HG03060 (cell line): Measurements from ENCODE around the gene ZNF326.

Experiments
- ATAC-seq: cut with Tn5 transposase; IDR thresholded peaks from one replicate; pipeline ENCODE4 v1.9.1; 2021; ENCODE audit warnings: low read depth, moderate number of reproducible peaks; ENCODE audit not compliant: unreplicated experiment

Gene ZNF326

GRCh38 chr1:89994805-89995597 is at the start of gene ZNF326:
Gene ZNF326, plus strand, starts transcription at chr1:89995110. Its CDS starts 148 bp downstream, at chr1:89995258.
- peak; percentile 67 for ATAC-seq

- peak; percentile 68 for ATAC-seq
Measured at GRCh38 chr1:89945852-89946476, 48.9 kb upstream of the ZNF326 start.

- no peak for ATAC-seq
Measured at GRCh38 chr1:89946532-89946931, 48.4 kb upstream of the ZNF326 start.

GRCh38 chr1:89948722-89949345 is 46.1 kb upstream of the ZNF326 start:
- ATAC-seq, result no peak

GRCh38 chr1:89949991-89950624 is 44.8 kb upstream of the ZNF326 start:
- no peak for ATAC-seq

GRCh38 chr1:89950703-89951102 is 44.2 kb upstream of the ZNF326 start:
- ATAC-seq, result no peak

- ATAC-seq, result no peak
Measured at GRCh38 chr1:89951766-89952604, 42.9 kb upstream of the ZNF326 start.

GRCh38 chr1:89952605-89953130 is 42.2 kb upstream of the ZNF326 start:
- no peak for ATAC-seq

GRCh38 chr1:89953131-89953626 is 41.7 kb upstream of the ZNF326 start:
- ATAC-seq, result no peak

- ATAC-seq, result no peak
Measured at GRCh38 chr1:89953929-89954328, 41.0 kb upstream of the ZNF326 start.

GRCh38 chr1:89954401-89954800 is 40.5 kb upstream of the ZNF326 start:
- ATAC-seq, result no peak

GRCh38 chr1:89955311-89956205 is 39.4 kb upstream of the ZNF326 start:
- no peak for ATAC-seq

- ATAC-seq, result no peak
Measured at GRCh38 chr1:89957107-89957506, 37.8 kb upstream of the ZNF326 start.

- ATAC-seq, result no peak
Measured at GRCh38 chr1:89958851-89959654, 35.9 kb upstream of the ZNF326 start.

- no peak for ATAC-seq
Measured at GRCh38 chr1:89959719-89960118, 35.2 kb upstream of the ZNF326 start.

GRCh38 chr1:89962024-89962741 is 32.7 kb upstream of the ZNF326 start:
- no peak for ATAC-seq

- ATAC-seq, result no peak
Measured at GRCh38 chr1:89962742-89963075, 32.2 kb upstream of the ZNF326 start.
